GM19455 (cell line): Measurements from ENCODE around the gene SFMBT1.
A peak's percentile ranks its signal among the peaks of the same experiment; 100 is the strongest.
"Not testable (repeated sequence)": the region's sequence is repeated elsewhere in the genome, so short reads cannot be mapped to it uniquely, and the experiment has no call there.

Experiments
- ATAC-seq: cut with Tn5 transposase; IDR thresholded peaks from one replicate; pipeline ENCODE4 v1.9.1; 2021; ENCODE audit not compliant: unreplicated experiment

The SFMBT1 gene

DNA sequence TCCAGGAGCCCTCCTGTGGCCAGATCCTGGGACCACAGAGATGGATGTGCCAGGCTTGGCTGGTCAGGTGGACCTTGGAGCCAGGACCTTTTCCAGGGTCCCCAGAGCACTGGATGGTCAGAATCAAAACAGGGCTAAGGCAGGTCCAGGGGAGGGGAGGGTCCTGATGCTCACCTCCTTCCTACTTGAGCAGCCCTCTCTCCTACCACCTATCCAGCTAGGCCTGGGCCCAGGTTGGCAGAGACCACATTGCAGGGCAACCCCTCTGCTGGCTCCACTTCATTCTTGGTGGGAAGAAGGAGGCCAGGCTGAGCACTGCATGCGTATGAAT is 28.5 kb upstream of the SFMBT1 start:
- ATAC-seq, result no peak

DNA sequence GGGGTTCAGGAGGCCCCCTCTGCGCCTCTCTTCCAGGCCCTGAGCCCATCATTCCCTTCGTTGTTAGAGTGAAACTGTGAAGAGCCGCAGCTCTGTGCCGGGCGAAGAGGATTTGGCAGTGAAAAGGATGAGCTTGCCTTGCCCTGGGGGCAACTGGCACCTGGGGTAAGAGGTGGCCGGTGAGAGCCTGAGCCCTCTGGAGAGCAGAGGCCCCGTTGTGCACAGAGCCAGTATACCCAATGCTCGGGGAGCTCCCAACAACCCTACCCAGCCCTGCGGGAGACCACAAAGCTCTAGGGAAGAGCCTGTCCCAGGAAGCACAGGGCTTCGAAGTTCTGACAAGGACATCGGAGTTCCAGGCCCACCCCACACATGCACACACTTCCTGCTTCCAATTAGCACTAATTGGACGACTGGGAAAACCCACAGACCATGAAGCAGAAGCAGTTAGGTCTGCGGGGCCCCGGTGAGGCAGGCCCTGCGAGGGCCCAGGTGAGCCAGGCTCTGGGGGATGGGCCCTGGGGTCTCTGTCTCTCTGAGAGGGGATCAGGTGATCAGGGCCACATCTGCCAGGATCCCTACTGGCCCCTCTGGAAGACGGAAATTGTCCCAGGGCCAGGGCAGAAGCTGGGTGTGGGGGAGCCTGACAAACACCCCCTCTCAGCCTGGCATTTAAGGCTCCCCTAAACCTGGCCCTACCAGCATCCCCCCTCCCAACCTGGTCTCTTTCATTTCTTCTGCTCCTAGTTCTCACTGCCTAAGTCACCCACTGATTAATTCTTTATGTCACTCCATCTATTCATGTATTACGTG is 27.9 kb upstream of the SFMBT1 start:
- ATAC-seq, result peak; percentile 1

DNA sequence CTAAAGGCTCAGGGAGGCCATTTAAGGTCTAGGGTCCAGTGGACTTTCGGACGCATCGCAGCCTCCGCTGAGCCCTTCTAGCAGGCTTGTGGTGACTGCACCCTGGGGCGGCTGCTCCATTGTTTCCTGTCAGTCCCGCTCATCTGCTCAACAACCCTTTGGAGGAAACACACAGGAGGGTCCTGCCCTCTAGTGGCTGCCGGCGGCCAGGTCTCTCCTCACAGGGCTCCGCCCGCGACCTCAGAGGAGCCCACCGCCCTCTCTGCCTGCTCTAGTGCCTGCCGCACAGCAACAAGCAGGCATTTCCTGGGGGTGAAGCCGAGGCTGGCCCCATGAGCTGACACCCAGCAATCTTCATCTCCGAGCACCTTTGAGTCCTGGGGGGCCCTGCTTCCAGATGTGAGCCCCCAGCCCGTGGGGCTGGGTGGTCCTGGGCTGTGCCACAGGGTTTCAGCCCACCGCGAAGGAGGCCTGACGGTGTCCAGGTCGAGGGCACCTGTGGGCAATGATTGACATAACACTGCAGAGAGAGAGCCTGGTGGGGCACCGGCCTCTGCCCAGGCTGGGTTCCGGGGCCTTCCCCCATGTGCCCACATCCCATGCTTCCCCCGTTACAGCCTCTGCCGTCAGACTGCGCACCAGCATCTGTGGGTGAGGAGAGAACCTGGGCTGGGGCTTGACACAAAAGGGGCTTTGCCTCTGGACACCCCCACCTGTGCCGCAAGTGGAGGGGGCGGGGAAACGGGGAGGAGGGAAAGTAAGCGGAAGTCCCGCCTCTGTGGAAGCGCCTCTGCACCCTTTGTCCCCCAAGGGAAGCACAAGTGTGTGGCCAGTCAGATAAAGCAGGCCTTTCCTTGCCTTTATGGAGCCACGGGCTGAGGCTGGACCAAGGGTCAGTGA is 27.0 kb upstream of the SFMBT1 start:
- ATAC-seq, result peak; percentile 79

DNA sequence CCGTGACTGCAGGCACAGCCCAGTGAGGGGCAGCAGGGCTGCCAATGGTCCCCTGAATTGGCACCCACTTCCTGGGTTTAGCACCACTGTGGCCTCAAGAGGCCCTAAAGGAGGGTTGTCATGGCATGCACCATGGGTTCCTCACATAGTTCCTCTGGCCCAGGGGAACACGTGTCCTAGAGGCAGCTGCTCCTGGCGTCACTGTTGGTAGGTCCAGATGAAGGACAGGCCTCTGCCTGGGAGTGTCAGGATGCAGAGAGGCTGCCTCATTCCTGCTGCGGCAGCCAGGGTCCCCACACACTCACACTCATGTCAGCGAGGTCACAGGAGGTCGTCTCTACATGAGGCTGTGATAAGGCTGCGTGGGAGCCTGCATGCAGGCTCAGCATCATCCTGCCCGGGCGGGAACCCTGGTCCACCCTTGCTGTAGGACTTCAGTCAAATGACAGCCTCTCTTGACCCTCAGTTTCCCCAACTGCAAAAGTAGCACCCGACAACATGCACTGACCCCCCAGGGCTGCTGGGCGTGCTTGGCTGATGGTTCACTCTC is 26.1 kb upstream of the SFMBT1 start:
- no peak for ATAC-seq

DNA sequence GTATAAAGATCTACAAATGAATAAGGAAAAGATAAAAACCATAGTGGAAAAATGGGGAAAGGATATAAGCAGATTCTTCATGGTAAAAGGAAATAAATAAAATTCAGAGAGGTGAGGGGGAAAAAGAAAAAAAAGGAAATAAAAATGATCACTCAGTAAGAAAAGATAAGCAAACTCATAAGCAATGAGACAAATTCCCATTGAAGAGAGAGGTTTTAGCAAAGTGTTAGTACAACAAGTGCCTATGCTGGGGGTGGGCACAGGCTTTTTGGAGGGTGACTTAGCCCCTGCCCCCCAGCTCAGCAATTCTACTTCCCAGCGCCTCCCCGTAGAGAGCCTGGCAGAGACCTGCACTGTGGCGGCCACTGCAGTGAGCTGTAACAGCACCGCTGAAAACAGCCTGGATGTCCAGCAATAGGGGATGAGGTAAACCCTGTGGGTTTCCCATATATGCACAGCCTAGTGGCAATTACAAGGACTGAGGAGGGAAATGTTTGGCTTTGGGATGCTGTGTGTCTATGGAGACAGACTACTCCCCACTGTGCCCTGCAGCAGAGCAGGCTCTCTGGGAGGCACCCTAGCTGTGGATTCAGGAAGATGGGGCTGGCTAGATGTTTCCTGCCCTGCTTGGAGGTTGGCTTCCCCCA is 23.7 kb upstream of the SFMBT1 start:
- ATAC-seq, result no peak

DNA sequence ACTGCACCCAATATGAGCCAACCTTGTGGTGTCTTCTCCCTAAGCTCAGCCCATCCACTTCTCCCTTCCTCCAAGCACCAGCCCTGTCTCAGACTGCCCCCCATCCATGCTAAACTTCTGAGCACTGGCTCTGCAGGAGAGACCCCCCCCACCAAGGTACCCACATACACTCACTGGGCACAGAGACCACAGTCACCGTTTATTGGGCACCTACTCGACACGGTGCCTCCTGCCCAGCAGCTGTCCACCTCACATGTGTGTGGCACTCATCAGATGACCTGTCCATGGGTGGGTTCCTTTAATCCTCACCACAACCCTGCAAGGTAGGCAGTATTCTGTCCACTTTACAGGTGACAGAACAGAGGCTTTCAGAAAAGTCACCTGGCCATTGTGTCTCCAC is 22.3 kb upstream of the SFMBT1 start:
- ATAC-seq, result no peak

DNA sequence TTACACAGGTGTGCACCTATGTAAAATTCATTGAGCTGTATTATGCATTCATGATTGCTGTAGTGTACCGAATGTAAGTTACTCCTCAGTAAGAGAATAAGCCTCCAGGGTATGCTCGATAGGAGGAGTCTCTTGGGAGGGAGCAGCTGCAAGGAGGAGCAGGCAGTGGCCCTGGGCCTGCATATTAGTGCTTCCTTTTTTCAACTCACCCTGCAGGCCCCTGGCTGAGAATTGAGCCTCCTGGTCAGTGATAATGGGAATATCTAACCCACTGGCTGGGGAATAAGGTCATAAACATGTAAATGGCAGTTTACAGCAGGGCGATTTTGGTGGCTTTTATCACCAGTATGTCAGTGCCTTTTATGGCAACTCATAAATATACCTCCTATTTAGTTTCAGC is 21.7 kb upstream of the SFMBT1 start:
- no peak for ATAC-seq

DNA sequence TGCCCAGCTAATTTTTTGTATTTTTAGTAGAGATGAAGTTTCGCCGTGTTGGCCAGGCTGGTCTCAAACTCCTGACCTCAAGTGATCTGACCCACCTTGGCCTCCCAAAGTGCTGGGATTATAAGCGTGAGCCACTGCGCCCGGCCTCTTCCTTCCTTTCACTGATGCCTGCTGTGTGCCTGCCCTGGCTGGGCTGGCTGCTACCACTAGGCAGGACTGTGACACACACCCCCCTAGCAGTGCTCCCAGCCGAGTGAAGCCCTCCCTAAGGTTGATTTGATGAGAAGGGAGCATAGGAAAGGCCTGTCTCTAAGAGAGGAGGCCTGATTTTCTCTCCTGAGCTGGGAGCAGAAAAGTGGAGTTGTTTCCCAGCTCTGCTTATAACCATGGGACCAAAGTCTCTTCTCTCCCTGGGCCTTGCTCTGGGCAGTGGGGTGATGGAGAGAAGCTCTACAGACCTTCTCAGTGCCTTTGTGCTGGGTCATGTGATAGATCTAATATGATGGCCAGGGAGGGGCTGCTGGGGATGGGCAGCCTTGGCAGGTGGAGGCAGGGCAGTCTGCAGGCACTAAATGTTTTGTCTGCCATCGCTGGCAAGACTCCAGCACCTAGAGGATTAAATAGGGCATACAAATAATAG is 20.1 kb upstream of the SFMBT1 start:
- no peak for ATAC-seq

DNA sequence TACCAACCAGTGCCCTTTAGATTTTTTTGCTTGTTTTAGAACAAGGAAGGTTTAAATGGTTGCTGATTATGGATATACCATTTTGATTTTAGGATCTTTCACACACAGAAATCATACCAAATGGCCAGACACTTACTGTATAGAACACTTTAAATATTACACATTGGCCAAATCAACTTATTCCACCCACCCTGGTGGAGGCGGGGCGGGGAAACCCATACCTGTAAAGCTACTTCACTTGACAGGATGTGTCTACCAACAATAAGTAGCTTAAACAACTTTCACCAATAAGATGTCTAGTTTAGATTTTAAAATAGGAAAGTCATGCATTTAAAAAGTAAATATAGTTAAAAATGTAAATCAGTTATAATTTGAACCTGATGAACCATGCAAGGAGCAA is 17.0 kb upstream of the SFMBT1 start:
- no peak for ATAC-seq

DNA sequence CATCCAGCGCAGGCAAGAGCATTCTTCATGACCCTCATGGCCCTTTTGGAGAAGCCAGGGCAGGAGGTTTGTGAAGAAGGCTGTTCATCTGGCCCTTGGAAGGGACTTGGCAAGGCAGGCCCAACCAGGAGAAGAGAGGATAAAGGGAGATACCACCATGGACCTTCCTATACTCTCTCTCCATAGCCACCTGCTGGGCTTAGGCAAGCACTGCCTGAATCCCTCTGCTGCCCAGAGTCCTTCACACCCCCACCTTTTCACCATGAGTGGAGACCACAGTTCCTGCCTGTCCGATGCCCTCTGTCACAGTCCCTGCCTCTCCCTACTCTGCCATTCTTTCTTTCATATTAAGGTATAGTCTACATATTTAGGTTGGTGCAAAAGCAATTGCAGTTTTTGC is 10.6 kb upstream of the SFMBT1 start:
- ATAC-seq, result no peak

DNA sequence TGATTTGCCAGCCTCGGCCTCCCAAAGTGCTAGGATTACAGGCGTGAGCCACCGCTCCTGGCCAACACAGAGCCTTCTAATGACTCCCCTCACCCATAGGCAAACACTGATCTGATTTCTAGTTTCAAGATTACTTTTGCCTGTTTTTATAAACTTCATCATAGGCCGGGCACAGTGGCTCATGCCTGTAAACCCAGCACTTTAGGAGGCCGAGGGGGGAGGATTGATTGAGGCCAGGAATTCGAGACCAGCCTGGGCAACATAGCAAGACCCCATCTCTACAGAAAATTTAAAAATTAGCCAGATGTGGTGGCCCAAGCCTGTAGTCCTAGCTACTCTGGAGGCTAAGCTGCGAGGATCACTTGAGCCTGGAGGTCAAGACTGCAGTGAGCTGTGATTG is 8.4 kb upstream of the SFMBT1 start:
- not testable (repeated sequence) for ATAC-seq

DNA sequence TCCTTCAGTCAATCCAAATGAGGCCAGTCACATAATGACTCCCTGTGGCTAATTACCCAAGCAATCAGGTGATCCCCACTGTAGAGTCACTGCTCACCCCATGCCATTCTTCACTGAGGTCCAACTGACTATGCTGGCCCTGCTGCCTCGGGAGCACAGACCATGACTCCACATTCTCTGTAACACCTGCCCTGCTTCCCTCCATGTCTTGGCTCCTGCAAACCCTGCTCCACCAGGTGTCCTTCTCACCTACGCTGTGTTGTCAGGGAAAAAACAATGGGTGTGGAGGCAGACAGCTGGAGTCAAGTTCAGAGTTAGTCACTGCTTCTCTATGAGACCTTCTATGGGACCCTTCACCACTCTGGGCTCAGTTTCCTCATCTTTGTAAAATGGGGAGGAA is 6.1 kb upstream of the SFMBT1 start:
- ATAC-seq, result no peak

DNA sequence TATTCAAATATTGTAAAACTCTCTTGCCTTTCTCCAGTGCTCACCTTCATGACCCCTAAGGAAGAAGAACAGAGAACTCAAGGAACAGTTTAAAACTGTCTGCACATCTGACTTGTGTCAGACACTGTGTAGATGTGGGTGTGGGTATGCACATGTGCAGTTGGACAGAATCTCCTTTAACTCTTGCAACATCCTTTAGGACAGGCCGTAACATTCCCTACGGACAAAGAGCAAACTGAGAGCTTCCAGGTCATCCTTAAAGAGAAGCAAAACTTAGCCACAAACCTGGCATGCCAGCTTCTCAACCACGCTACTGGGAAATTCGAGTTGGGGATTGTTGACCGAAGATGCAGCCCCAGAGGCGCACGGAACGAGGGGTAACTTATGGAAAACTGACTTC is 4.1 kb upstream of the SFMBT1 start:
- ATAC-seq, result no peak

DNA sequence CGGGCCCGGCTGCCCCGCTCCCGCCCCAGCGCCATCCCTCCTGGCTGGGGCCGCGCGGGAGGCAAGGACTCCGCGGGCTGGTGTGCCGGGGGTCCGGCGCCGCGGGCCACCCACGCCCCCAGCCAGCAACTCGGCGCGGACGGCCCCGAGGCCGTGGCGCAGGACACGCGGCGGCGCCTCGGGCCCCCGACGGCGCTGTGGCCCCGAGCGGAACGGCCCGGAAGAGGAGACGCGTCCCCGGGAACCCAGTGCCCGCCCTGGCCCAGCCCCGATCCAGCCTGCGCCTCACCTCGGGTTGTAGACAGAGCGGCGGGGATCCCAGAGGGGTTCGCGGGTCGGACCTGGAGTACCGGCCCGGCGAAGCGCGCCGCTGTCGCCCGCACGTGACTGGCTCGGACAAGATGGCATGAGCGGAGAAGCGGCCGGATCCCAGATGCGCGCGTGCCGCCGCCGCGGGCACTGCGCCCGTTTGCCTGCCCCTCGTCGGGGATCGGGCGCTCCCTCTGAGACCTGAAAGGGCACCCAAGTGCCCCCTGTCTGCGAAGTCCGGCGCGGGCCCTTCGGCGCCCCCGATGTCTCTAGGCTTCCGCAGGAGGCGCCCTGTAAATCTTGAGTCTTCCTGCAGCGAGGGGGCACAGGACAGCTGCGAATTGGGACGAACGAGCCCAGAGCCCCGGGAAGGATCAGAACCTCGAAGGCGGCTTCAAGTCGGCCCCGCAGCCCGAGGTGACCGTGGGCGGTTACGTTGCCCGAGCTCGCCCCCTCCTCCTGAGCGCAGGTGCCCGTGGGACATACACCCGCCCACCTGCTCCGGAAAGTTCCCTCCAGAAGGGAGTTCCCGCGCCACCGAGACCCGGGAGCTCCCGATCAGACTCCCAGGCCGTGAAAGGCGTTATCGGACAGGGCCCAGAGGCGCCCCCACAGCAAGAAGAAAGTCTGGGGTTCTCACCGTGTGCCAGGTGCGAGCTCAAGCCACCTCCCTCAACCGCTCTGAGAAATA is 598 bp upstream of the SFMBT1 start:
- ATAC-seq, result peak; percentile 45

DNA sequence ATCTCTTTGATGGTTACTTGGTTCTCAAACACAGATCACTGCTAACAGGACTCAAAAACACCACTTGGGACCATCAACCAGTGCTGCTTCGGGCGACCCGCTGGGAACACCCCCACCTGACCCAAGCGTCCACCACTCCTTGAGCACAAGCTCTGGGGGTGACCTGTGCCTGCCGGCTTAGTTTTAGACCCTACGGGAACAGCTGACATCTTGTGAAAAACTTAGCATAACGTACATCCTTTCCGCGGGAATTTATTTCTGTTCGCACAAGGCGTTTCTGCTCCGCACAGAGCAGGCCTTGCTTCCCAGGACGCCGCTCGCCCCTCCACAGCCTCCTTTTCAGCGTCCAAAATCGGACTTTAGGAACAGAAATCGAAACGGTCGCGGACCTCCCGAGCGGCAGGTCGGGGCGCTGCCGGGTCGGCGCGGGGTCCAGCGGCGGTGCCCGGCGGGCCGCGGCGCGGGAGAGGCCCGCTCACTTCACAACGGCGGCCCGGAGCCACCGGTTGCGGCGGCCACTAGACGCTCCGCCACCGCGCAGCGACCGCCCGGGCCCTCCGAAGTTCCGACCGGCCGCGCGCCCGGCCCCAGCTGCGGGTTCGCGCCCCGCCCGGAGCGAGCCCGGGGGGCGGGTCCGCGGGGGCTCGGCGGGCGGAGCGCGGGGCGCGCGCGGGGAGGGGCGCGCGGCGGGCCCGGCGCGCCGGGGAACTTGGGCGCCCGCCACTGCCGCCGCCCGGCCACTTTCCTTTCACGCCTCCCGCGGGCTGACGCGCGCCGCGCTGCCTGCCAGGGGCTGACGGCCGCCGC is 959 bp downstream of the SFMBT1 start:
- peak; percentile 32 for ATAC-seq

DNA sequence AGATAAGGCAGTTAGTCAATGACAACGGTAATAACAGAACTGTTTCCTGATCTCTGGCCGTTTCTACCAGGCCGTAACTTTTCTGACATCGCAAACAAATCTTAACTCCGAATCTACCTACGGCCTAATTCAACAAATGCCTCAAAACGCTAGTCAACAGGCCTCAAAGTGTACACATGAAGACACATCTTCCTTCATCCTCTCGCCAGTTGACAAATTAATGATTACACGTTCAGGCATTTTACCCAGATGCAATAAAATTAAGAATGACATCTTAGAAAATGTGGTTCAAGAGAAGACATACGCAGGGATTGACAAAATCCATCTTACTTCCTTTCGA is 1.5 kb downstream of the SFMBT1 start:
- ATAC-seq, result no peak

DNA sequence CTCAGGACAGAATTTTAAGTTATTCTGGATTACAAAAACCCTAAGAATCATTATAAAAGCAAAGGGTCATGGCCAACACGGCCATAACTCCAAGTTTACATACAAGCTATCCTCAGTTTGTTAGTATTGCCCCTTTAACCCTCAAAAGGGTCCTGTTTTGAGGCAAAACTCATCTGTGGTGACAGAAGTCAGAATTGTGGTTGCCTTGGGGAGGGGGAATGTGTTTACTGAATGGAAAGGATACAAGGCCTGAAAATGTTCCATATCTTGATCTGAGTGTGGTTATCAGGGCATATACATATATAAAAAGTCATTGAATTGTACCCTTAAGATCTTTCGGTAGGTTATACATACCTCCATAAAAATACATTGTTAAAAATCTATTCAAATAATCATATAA is 2.1 kb downstream of the SFMBT1 start:
- no peak for ATAC-seq

DNA sequence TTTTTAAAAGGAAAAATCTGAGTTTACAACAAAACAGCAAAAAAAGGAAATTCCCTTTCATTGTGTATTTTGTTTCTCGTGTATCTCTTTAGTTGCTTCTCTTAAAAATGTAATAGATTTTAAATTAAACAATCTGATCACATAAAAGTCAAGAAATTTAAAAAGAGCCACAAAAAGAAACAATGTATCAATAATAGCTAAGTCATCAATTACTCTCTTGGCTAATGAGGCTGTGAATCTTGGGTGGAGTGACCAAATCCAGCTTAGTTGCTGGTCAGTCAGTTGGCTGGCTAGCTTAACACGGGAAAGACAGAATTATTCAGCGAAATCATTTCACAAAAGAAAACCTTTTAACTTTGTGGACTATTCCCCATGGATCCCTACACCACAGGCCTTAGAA is 3.2 kb downstream of the SFMBT1 start:
- ATAC-seq, result no peak

DNA sequence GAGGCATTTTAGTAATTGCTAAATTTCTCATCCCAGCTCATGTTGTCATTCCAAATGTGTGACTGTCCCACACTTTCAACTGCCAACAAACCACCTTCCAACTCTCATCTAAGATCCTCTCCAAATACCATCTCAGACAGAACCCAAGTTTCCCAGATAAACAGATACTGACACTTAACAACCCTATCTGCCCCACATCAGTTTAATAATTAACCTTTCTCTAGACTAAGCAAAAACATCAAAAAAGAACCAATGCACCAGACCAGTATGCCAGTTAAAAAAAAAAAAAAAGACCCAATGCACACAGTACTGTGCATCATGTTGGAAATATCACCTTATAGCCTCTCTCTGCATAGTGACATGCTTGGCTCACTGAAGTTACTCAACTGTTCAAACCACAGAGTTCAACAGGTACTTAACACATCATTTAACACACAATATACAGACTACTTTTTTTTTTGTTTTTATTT is 5.5 kb downstream of the SFMBT1 start:
- ATAC-seq, result no peak
